Aorta (tissue), 5 donors: ENCODE measurements around the gene DSCAML1. TPM values are rescaled to one million over a fixed set of nuclear protein-coding genes. Genes with fewer than 3 reads are reported as not detected.

Experiments
- ATAC-seq: fragments of 200-7000 bp; cut with Tn5 transposase; one replicate; pipeline ENCODE4 v1.9.1; 2022; ENCODE audit warnings: moderate library complexity; ENCODE audit not compliant: low FRiP score
- DNase-seq, 2 donors: peaks; one replicate each; pipeline ENCODE4 v3.0.0-alpha.2; 2020
- H3K27ac ChIP-seq, 2 donors: one replicate each; pipeline ENCODE4 v1.5.1; 2013; ENCODE audit warnings: low read length in 2 of 2, mild to moderate bottlenecking in 2 of 2, moderate library complexity in 2 of 2, control low read depth in 1 of 2, inconsistent platforms in 1 of 2, low read depth in 1 of 2
- H3K27me3 ChIP-seq, 2 donors: one replicate each; pipeline ENCODE4 v1.6.1; 2013; ENCODE audit warnings: control low read depth in 1 of 2, low read length in 1 of 2, mild to moderate bottlenecking in 1 of 2, moderate library complexity in 1 of 2; ENCODE audit not compliant: insufficient read depth in 2 of 2, control insufficient read depth in 1 of 2
- H3K36me3 ChIP-seq, 2 donors: one replicate each; pipeline ENCODE4 v1.6.1; 2013; ENCODE audit warnings: control low read depth in 1 of 2, low read length in 1 of 2, mild to moderate bottlenecking in 1 of 2; ENCODE audit not compliant: insufficient read depth in 2 of 2, control insufficient read depth in 1 of 2
- H3K4me1 ChIP-seq, 2 donors: one replicate each; pipeline ENCODE4 v1.6.1; 2013; ENCODE audit warnings: low read length in 2 of 2, control low read depth in 1 of 2, mild to moderate bottlenecking in 1 of 2, moderate library complexity in 1 of 2; ENCODE audit not compliant: insufficient read depth in 2 of 2, control insufficient read depth in 1 of 2
- H3K4me3 ChIP-seq, 2 donors: one replicate each; pipeline ENCODE4 v1.5.1; 2013; ENCODE audit warnings: low read length in 2 of 2, control low read depth in 1 of 2, mild to moderate bottlenecking in 1 of 2
- H3K9me3 ChIP-seq: one replicate; pipeline ENCODE4 v1.6.1; 2013; ENCODE audit warnings: mild to moderate bottlenecking, low read length; ENCODE audit not compliant: control insufficient read depth
- WGBS, 2 donors: extraction: QIAGEN DNeasy Blood & Tissue Kit; methylation state at CpG; one replicate each; pipeline ENCODE4 v1.1.7; 2013; 5-methylcytosine and 5-hydroxymethylcytosine counted together
- intact Hi-C, 2 donors: fragments of 100-400 bp; cut with DNase I; formaldehyde crosslinking; loops; one replicate each; pipeline versions ENCODE4 v1.14.2 to v1.15.0; 2022
- polyA plus RNA-seq, 2 donors: library from polyadenylated mRNA; stranded (reverse); fragments of 200-250 nt; gene quantifications; one replicate each; pipeline ENCODE4 v1.2.3, GENCODE V29; 2013
- total RNA-seq, 2 donors: library from RNA; stranded (reverse); fragmentation: NEBNext Ultra II Directional; extraction: Animal tissue kit (Norgen Biotek cat#: 25700); gene quantifications; one replicate each; pipeline ENCODE4 v1.2.1, GENCODE V29; 2021
- donor health status: healthy with polysubstance abuse.
- donor health status: Bipolar disorder and iron deficiency.
- donor health status: DM: no; HTN: no; CAD: no.
- donor health status: DM: no; HTN: no; CAD: no.
- donor health status: DM: yes; HTN: yes; CAD: no.

Gene DSCAML1
- total and polyA plus RNA-seq, 4 donors: 0.13 to 2.2 (median 0.58) TPM; not detected in 1

DNA sequence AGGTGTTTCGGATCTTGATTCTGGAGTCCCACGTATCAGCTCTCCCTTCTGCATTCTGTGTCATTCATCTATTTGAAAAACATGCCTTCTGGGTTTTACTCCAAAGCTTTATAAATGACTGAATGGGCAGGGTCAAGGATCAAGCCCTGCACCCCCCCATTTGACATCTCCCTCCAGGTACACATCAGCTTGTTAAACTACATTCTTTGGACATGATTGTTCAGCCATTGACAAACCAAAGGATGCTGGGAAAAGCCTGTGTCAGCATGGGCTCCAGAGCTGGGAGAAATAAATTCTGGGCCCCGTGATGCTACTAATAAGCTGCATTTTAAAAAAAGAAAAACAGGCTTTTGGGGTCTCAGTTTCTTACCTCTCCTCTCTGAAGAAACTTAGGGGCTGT is 103.7 kb downstream of the DSCAML1 start:
- no peak for DNase-seq
- Histone ChIP-seq H3K4me1 (no peaks in the 10 kb centered on the region), H3K27ac (no peak overlapping the region), H3K9me3 (no peaks in the 10 kb centered on the region), H3K36me3 (no peaks in the 10 kb centered on the region), H3K27me3 (no peaks in the 10 kb centered on the region), H3K4me3 (no peak overlapping the region)
- no peak for ATAC-seq
- 83 to 90% methylated on average over 3 of the region's 3 CpGs for WGBS, 2 donors
- intact Hi-C loops: no loop called here

DNA sequence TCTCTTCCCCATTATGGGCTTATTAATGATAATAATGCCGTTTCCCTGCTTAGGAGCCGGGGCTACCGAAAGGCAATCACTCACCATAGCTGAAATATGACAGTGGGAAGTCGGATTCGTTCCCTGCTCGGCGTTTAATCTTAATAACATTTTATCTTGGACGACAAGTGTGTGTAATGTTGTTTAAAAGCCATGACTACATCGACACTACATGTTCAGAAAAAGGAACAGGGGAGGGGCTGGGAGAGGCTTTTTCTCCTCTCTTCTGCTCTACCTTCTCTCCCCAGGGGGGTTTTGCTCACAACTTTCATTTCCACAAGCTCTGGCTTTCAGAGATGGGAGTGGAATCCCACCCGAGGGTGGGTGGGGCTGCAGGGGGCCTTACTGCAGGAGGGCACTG is 105.5 kb downstream of the DSCAML1 start:
- intact Hi-C loops: no loop called here
- no peaks in the 10 kb centered on the region for H3K36me3 ChIP-seq
- no peak overlapping the region for H3K27ac ChIP-seq
- WGBS, 2 donors: 18 to 25% methylated on average over 10 of the region's 10 CpGs
- no peak overlapping the region for H3K4me3 ChIP-seq
- H3K9me3 ChIP-seq: no peaks in the 10 kb centered on the region
- no peaks in the 10 kb centered on the region for H3K4me1 ChIP-seq
- no peaks in the 10 kb centered on the region for H3K27me3 ChIP-seq
- DNase-seq (no peak), ATAC-seq (no peak)

DNA sequence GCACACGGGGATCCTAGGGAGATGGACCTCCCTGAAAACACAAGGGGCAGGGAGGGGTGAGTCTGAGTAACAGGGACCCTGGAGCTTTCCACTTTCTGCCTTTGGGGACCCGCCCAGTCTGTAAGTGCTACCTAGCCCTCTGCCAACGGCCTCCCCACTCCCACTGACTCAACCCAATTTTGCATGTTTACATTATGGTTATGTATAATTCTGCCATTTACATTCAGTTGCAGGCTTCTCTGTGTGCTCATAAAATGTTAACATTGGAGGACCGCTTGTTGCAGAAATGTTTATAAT is 105.8 kb downstream of the DSCAML1 start:
- Histone ChIP-seq H3K36me3 (no peaks in the 10 kb centered on the region), H3K27ac (no peak overlapping the region), H3K4me1 (no peaks in the 10 kb centered on the region), H3K4me3 (no peak overlapping the region), H3K27me3 (no peaks in the 10 kb centered on the region), H3K9me3 (no peaks in the 10 kb centered on the region)
- 52 to 58% methylated on average over 4 of the region's 4 CpGs for WGBS, 2 donors
- no peak for ATAC-seq
- intact Hi-C loops: no loop called here
- DNase-seq: no peak

GRCh38 chr11:117690484-117691217 is 106.4 kb downstream of the DSCAML1 start:
- DNase-seq (no peak), ATAC-seq (no peak)
- no peaks in the 10 kb centered on the region for H3K27me3 ChIP-seq
- intact Hi-C loops: no loop called here
- no peaks in the 10 kb centered on the region for H3K9me3 ChIP-seq
- WGBS, 2 donors: 69 to 80% methylated on average over 8 of the region's 8 CpGs
- no peaks in the 10 kb centered on the region for H3K4me1 ChIP-seq
- H3K36me3 ChIP-seq: no peaks in the 10 kb centered on the region
- no peak overlapping the region for H3K27ac ChIP-seq
- H3K4me3 ChIP-seq: no peak overlapping the region

GRCh38 chr11:117688255-117688797 is 108.7 kb downstream of the DSCAML1 start:
- ATAC-seq (no peak), DNase-seq (no peak)
- Histone ChIP-seq H3K4me3 (no peak overlapping the region), H3K4me1 (no peaks in the 10 kb centered on the region), H3K9me3 (no peaks in the 10 kb centered on the region), H3K27me3 (no peaks in the 10 kb centered on the region), H3K27ac (no peak overlapping the region), H3K36me3 (no peaks in the 10 kb centered on the region)
- 70 to 80% methylated on average over 3 of the region's 3 CpGs for WGBS, 2 donors
- intact Hi-C loops: no loop called here

GRCh38 chr11:117687776-117688175 is 109.2 kb downstream of the DSCAML1 start:
- Histone ChIP-seq H3K27ac (no peak overlapping the region), H3K4me1 (no peaks in the 10 kb centered on the region), H3K36me3 (no peaks in the 10 kb centered on the region), H3K4me3 (no peak overlapping the region), H3K27me3 (no peaks in the 10 kb centered on the region), H3K9me3 (no peaks in the 10 kb centered on the region)
- intact Hi-C loops: no loop called here
- ATAC-seq (no peak), DNase-seq (no peak)
- 80 to 84% methylated on average over 6 of the region's 6 CpGs for WGBS, 2 donors

DNA sequence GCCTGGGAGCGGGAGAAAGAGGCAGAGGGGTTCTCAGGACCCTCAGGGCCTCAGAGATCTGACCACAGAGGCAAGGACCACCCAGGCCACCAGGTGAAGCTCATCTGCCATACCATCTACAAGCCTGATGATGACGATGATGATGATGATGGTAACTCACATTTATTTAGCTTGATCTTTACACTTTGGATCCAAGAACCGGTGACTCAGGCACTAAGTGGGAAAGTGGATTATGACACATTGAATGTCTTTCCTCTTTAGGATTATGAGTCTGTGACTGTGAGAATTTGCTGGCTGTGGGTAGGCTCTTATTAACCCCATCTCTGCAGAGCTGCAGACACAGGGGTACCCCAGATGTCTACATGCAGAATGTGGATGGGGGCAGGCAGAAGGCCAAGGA is 110.3 kb downstream of the DSCAML1 start:
- Histone ChIP-seq H3K27ac (no peak overlapping the region), H3K9me3 (no peaks in the 10 kb centered on the region), H3K36me3 (no peaks in the 10 kb centered on the region), H3K27me3 (no peaks in the 10 kb centered on the region), H3K4me1 (no peaks in the 10 kb centered on the region), H3K4me3 (no peak overlapping the region)
- intact Hi-C loops: no loop called here
- 83 to 84% methylated on average over 3 of the region's 3 CpGs for WGBS, 2 donors
- no peak for DNase-seq
- no peak for ATAC-seq

DNA sequence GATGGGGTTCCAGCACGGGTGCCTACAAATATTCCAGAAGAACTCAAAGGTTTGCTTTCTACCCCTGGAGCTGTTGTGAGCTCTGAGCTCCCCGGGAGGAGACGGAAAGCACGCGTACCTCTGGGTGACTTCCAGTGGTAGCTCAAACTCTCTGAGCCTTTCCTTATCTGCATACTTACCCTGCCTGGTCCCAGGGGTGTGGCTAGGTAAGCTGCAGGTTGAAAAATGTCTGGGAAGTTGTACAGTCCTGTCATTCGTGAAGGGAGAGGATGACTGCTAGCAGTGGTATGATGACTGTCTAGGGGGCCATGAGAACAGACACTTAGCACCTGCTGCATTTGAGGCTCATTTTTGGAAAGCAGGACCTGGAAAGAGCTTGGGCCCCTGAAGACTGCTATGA is 111.5 kb downstream of the DSCAML1 start:
- Histone ChIP-seq H3K4me1 (no peaks in the 10 kb centered on the region), H3K36me3 (no peaks in the 10 kb centered on the region), H3K27me3 (no peaks in the 10 kb centered on the region), H3K4me3 (no peak overlapping the region), H3K9me3 (no peaks in the 10 kb centered on the region), H3K27ac (no peak overlapping the region)
- no peak for ATAC-seq
- 86 to 89% methylated on average over 6 of the region's 6 CpGs for WGBS, 2 donors
- DNase-seq: no peak
- intact Hi-C loops: no loop called here

DNA sequence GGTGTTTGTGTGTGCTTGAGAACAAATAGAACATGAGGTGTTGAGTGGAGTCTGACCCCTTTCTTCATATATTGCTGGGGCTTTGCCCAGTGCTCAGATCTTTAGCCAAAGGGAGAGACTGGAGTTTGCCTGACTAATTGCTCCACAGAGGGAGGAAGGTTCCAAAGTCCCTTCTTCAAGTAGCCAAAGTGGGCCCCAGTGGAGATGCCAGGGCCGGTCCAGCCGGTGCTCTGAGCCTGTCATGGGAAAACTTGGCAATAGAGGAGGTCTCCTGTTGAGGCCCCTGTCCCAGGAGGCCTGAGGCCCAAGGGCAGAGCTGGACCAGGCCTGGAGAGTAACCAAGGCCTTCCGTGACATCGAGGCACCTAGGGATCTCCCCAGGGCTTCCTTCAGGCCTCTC is 112.3 kb downstream of the DSCAML1 start:
- no peak for ATAC-seq

More for the DNA sequence above, 112.3 kb downstream of the DSCAML1 start:
- WGBS, 2 donors: 36 to 45% methylated on average over 4 of the region's 4 CpGs
- DNase-seq: no peak
- Histone ChIP-seq H3K9me3 (no peaks in the 10 kb centered on the region), H3K36me3 (no peaks in the 10 kb centered on the region), H3K4me1 (no peaks in the 10 kb centered on the region), H3K4me3 (no peak overlapping the region), H3K27me3 (no peaks in the 10 kb centered on the region), H3K27ac (no peak overlapping the region)
- intact Hi-C loops: no loop called here
